Glutamatergic neuron (in vitro differentiated cells): ENCODE results near the gene SLC2A5. TPM values are rescaled to one million over a fixed set of nuclear protein-coding genes. Genes with fewer than 3 reads are reported as not detected.
"Not testable (repeated sequence)": the region's sequence is repeated elsewhere in the genome, so short reads cannot be mapped to it uniquely, and the experiment has no call there.

Experiments used
- DNase-seq: peaks from one replicate; pipeline ENCODE4 v3.0.0; 2022
- H3K27ac Mint-ChIP-seq: one replicate; pipeline ENCODE4 v1.8.0; 2020; ENCODE audit warnings: mild to moderate bottlenecking, mixed read lengths, inconsistent platforms; ENCODE audit not compliant: unreplicated experiment
- H3K27me3 Mint-ChIP-seq: one replicate; pipeline ENCODE4 v1.8.0; 2020; ENCODE audit warnings: mild to moderate bottlenecking, moderate library complexity, mixed read lengths, inconsistent platforms; ENCODE audit not compliant: unreplicated experiment
- H3K36me3 Mint-ChIP-seq: one replicate; pipeline ENCODE4 v1.8.0; 2020; ENCODE audit warnings: mild to moderate bottlenecking, mixed read lengths, inconsistent platforms; ENCODE audit not compliant: unreplicated experiment
- H3K4me1 Mint-ChIP-seq: one replicate; pipeline ENCODE4 v1.8.0; 2020; ENCODE audit warnings: mild to moderate bottlenecking, low read depth, mixed read lengths, inconsistent platforms; ENCODE audit not compliant: unreplicated experiment
- H3K4me3 Mint-ChIP-seq: one replicate; pipeline ENCODE4 v1.8.0; 2020; ENCODE audit warnings: mild to moderate bottlenecking, mixed read lengths, inconsistent platforms; ENCODE audit not compliant: unreplicated experiment
- H3K9me3 Mint-ChIP-seq: one replicate; pipeline ENCODE4 v1.8.0; 2020; ENCODE audit warnings: mild to moderate bottlenecking, moderate library complexity, mixed read lengths, inconsistent platforms; ENCODE audit not compliant: unreplicated experiment
- total RNA-seq: library from RNA; stranded (reverse); fragmentation: NEBNext Ultra II Directional; extraction: Animal tissue kit (Norgen Biotek cat#: 25700); gene quantifications from one replicate; pipeline ENCODE4 v1.2.1, GENCODE V29; 2021; ENCODE audit not compliant: unreplicated experiment
- TF ChIP-seq, protein P1 (sequence below): fragments of 200-600 bp; sonication (generic); IDR thresholded peaks from one replicate; pipeline ENCODE4 v1.5.0; 2021; ENCODE audit not compliant: partially characterized antibody, unreplicated experiment

The SLC2A5 gene
- total RNA-seq, 1 donor from 2014 or later = 0.64 TPM

DNA sequence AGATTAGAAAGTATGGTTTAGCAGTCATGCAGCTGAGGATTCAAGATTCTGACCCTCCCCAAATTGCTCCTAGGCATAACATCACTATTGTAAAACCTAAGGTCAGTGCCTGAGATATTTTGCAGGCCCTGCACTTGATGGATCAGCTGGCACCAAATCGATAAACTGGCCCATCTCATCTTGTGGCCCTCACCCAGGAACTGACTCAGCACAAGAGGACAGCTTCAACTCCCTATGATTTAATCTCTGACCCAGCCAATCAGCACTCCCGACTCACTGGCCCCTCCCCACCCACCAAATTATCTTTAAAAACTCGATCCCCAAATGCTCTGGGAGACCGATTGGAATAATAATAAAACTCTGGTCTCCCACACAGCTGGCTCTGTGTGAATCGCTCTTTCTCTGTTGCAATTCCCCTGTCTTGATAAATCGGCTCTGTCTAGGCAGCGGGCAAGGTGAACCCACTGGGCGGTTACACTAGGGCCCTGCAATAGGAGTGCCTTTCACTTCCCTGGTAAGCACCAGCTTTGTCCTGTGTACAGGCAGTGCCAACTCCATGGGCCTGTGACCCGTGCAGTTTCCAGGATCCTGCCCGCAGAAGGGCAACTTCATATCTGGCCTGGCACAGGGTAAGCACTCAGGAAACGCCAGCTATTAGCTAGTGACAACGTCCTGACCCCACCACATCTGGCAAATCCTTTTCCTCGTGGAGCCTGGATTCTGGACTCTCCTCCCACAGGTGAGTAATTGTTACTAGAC is 28.7 kb upstream of the SLC2A5 start:
- no peak overlapping the region for H3K27ac Mint-ChIP-seq
- no peaks in the 10 kb centered on the region for H3K27me3 Mint-ChIP-seq
- TF ChIP-seq, protein P1, sequence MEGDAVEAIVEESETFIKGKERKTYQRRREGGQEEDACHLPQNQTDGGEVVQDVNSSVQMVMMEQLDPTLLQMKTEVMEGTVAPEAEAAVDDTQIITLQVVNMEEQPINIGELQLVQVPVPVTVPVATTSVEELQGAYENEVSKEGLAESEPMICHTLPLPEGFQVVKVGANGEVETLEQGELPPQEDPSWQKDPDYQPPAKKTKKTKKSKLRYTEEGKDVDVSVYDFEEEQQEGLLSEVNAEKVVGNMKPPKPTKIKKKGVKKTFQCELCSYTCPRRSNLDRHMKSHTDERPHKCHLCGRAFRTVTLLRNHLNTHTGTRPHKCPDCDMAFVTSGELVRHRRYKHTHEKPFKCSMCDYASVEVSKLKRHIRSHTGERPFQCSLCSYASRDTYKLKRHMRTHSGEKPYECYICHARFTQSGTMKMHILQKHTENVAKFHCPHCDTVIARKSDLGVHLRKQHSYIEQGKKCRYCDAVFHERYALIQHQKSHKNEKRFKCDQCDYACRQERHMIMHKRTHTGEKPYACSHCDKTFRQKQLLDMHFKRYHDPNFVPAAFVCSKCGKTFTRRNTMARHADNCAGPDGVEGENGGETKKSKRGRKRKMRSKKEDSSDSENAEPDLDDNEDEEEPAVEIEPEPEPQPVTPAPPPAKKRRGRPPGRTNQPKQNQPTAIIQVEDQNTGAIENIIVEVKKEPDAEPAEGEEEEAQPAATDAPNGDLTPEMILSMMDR = no peak
- H3K4me3 Mint-ChIP-seq = no peak overlapping the region
- no peaks in the 10 kb centered on the region for H3K9me3 Mint-ChIP-seq
- no peak for DNase-seq
- no peaks in the 10 kb centered on the region for H3K4me1 Mint-ChIP-seq
- peaks cover 16% of the 10 kb centered on the region for H3K36me3 Mint-ChIP-seq

GRCh38 chr1:9095818-9096217 is 26.4 kb upstream of the SLC2A5 start:
- no peaks in the 10 kb centered on the region for H3K27me3 Mint-ChIP-seq
- H3K4me3 Mint-ChIP-seq = no peak overlapping the region
- no peaks in the 10 kb centered on the region for H3K9me3 Mint-ChIP-seq
- H3K4me1 Mint-ChIP-seq = no peaks in the 10 kb centered on the region
- TF ChIP-seq, protein P1 = no peak
- DNase-seq = no peak
- peaks cover 16% of the 10 kb centered on the region for H3K36me3 Mint-ChIP-seq
- no peak overlapping the region for H3K27ac Mint-ChIP-seq

GRCh38 chr1:9093996-9094595 is 24.7 kb upstream of the SLC2A5 start:
- not testable (repeated sequence) for H3K27ac Mint-ChIP-seq, H3K9me3 Mint-ChIP-seq, H3K4me1 Mint-ChIP-seq, H3K27me3 Mint-ChIP-seq, DNase-seq, H3K4me3 Mint-ChIP-seq
- H3K36me3 Mint-ChIP-seq = peaks cover 17% of the 10 kb centered on the region

- H3K36me3 Mint-ChIP-seq = peaks cover 23% of the 10 kb centered on the region
- H3K4me3 Mint-ChIP-seq = no peak overlapping the region
- DNase-seq = no peak
- H3K9me3 Mint-ChIP-seq = no peaks in the 10 kb centered on the region
- H3K4me1 Mint-ChIP-seq = no peaks in the 10 kb centered on the region
- H3K27me3 Mint-ChIP-seq = no peaks in the 10 kb centered on the region
- H3K27ac Mint-ChIP-seq = no peak overlapping the region
- TF ChIP-seq, protein P1 = no peak
Observed at GRCh38 chr1:9093581-9093980, 24.1 kb upstream of the SLC2A5 start.

GRCh38 chr1:9093091-9093490 is 23.7 kb upstream of the SLC2A5 start:
- Mint-ChIP-seq H3K9me3 (no peaks in the 10 kb centered on the region), H3K36me3 (peaks cover 21% of the 10 kb centered on the region), H3K27me3 (no peaks in the 10 kb centered on the region), H3K4me3 (no peak overlapping the region), H3K27ac (no peak overlapping the region), H3K4me1 (no peaks in the 10 kb centered on the region)
- DNase-seq = no peak
- TF ChIP-seq, protein P1 = no peak
